Measurements from ENCODE around the gene ASIC5. TPM values are rescaled to one million over a fixed set of nuclear protein-coding genes. Genes with fewer than 3 reads are reported as not detected.

The ASIC5 gene
- total RNA-seq, 1 experiment from 2014 or later, result not detected

DNA sequence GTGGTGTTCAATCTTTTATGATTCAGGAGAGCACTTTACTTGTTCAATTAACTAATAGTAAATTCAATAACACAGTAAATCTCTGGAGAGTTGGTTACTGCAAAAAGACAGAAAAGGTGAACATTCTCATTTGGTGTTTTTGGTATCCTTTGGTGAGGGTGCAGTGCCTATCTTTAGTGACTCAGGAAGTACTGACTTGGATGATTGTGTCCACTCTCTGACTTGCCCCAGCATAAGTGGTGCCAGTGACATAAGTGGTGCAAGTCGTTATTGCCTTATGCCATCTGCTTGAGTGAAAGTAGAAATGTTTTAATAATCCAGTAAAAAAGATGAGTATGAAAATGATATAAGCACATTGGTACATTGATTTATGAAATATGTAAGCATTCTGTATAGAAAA, 80.2 kb downstream of the ASIC5 start:
- no peak overlapping the region for H3K27ac ChIP-seq (ENCODE audit: low read length)
- no TSS peak for BruUV-seq (replicated peaks)
- H3K9me3 ChIP-seq (ENCODE audit: control insufficient read depth, insufficient read depth, low read depth, low read length), result no peaks in the 10 kb centered on the region
- TF ChIP-seq SIN3A (IDR thresholded peaks at IDR 0.05; ENCODE audit: borderline replicate concordance, insufficient read depth, low read depth, low read length), result no peak
- TF ChIP-seq POLR2AphosphoS5 (IDR thresholded peaks at IDR 0.05; ENCODE audit: low read depth, low read length), result no peak
- TF ChIP-seq, protein P1, sequence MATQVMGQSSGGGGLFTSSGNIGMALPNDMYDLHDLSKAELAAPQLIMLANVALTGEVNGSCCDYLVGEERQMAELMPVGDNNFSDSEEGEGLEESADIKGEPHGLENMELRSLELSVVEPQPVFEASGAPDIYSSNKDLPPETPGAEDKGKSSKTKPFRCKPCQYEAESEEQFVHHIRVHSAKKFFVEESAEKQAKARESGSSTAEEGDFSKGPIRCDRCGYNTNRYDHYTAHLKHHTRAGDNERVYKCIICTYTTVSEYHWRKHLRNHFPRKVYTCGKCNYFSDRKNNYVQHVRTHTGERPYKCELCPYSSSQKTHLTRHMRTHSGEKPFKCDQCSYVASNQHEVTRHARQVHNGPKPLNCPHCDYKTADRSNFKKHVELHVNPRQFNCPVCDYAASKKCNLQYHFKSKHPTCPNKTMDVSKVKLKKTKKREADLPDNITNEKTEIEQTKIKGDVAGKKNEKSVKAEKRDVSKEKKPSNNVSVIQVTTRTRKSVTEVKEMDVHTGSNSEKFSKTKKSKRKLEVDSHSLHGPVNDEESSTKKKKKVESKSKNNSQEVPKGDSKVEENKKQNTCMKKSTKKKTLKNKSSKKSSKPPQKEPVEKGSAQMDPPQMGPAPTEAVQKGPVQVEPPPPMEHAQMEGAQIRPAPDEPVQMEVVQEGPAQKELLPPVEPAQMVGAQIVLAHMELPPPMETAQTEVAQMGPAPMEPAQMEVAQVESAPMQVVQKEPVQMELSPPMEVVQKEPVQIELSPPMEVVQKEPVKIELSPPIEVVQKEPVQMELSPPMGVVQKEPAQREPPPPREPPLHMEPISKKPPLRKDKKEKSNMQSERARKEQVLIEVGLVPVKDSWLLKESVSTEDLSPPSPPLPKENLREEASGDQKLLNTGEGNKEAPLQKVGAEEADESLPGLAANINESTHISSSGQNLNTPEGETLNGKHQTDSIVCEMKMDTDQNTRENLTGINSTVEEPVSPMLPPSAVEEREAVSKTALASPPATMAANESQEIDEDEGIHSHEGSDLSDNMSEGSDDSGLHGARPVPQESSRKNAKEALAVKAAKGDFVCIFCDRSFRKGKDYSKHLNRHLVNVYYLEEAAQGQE (IDR thresholded peaks at IDR 0.05; ENCODE audit: insufficient read depth in 1 of 2, low read depth in 2 of 2, low read length in 1 of 2), result no peak
- TF ChIP-seq TCF7L2 (IDR thresholded peaks at IDR 0.05; ENCODE audit: low read depth, low read length), result no peak
- TF ChIP-seq, protein P2, sequence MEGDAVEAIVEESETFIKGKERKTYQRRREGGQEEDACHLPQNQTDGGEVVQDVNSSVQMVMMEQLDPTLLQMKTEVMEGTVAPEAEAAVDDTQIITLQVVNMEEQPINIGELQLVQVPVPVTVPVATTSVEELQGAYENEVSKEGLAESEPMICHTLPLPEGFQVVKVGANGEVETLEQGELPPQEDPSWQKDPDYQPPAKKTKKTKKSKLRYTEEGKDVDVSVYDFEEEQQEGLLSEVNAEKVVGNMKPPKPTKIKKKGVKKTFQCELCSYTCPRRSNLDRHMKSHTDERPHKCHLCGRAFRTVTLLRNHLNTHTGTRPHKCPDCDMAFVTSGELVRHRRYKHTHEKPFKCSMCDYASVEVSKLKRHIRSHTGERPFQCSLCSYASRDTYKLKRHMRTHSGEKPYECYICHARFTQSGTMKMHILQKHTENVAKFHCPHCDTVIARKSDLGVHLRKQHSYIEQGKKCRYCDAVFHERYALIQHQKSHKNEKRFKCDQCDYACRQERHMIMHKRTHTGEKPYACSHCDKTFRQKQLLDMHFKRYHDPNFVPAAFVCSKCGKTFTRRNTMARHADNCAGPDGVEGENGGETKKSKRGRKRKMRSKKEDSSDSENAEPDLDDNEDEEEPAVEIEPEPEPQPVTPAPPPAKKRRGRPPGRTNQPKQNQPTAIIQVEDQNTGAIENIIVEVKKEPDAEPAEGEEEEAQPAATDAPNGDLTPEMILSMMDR (IDR thresholded peaks at IDR 0.05), result no peak
- ATAC-seq (no peak), DNase-seq (ENCODE audit: low read depth, low spot score) (no peak)
- no peaks in the 10 kb centered on the region for H3K36me3 ChIP-seq (ENCODE audit: control insufficient read depth, insufficient read depth, low read length)
- POLR2A ChIA-PET, result no interaction called here
- intact Hi-C loops (cut with micrococcal nuclease; ENCODE audit: unreplicated experiment), result loop anchor here (2.0 to 10.0 kb wide), 2 partner anchors 343 to 981 kb away; no protein-coding TSS in a partner anchor
- no peaks in the 10 kb centered on the region for H3K4me1 ChIP-seq (ENCODE audit: control insufficient read depth, insufficient read depth, low read length)
- no peak overlapping the region for H3K4me3 ChIP-seq (ENCODE audit: low read depth in 2 of 2, low read length in 2 of 2)
- CTCF ChIA-PET, result interaction anchor here (0.7 kb wide), 2 partner anchors 136 to 244 kb away, joined by 8 to 12 read pairs; no protein-coding TSS in a partner anchor
- in situ Hi-C loops (cut with HindIII; ENCODE audit: low pct_unique_long_range_greater_than_20kb, low sequenced_read_pairs), result no loop called here
- H3K27me3 ChIP-seq (ENCODE audit: control insufficient read depth, insufficient read depth, low read length), result no peaks in the 10 kb centered on the region

DNA sequence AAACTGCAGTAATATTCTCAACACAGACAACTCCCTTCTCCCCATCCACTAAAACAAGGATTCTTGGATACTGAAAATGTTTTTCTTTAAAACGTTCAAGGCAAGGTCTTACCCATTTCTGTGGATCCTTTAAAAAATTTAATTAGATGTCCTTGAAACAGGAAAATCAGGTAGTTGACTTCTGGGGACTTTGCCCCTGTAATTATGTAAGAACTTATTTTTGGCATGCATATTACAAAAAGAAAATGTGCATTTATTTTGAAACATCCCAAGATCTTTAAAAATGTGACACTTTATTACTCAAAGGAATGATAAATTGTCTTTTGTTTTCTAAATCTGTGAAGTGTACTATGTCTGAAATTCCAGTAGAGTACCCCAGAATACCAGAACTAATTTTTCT, 81.4 kb downstream of the ASIC5 start:
- Histone ChIP-seq H3K4me3 (ENCODE audit: low read depth in 2 of 2, low read length in 2 of 2) (no peak overlapping the region), H3K27ac (ENCODE audit: low read length) (no peak overlapping the region), H3K4me1 (ENCODE audit: control insufficient read depth, insufficient read depth, low read length) (no peaks in the 10 kb centered on the region), H3K9me3 (ENCODE audit: control insufficient read depth, insufficient read depth, low read depth, low read length) (no peaks in the 10 kb centered on the region), H3K27me3 (ENCODE audit: control insufficient read depth, insufficient read depth, low read length) (no peaks in the 10 kb centered on the region), H3K36me3 (ENCODE audit: control insufficient read depth, insufficient read depth, low read length) (no peaks in the 10 kb centered on the region)
- no peak for TF ChIP-seq TCF7L2 (IDR thresholded peaks at IDR 0.05; ENCODE audit: low read depth, low read length)
- TF ChIP-seq POLR2AphosphoS5 (IDR thresholded peaks at IDR 0.05; ENCODE audit: low read depth, low read length), result no peak
- TF ChIP-seq SIN3A (IDR thresholded peaks at IDR 0.05; ENCODE audit: borderline replicate concordance, insufficient read depth, low read depth, low read length), result no peak
- TF ChIP-seq, protein P2 (IDR thresholded peaks at IDR 0.05), result no peak
- TF ChIP-seq, protein P1 (IDR thresholded peaks at IDR 0.05; ENCODE audit: insufficient read depth in 1 of 2, low read depth in 2 of 2, low read length in 1 of 2), result no peak
- BruUV-seq (replicated peaks), result no TSS peak
- DNase-seq (ENCODE audit: low read depth, low spot score) (no peak), ATAC-seq (no peak)
- in situ Hi-C loops (cut with HindIII; ENCODE audit: low pct_unique_long_range_greater_than_20kb, low sequenced_read_pairs) (no loop called here), intact Hi-C loops (cut with micrococcal nuclease; ENCODE audit: unreplicated experiment) (loop anchor here (10.0 kb wide), 1 partner anchor 980 kb away; no protein-coding TSS in a partner anchor)
- POLR2A ChIA-PET, result no interaction called here
- CTCF ChIA-PET, result no interaction called here
